HCT116 (cell line): ENCODE measurements around the gene MYLIP. TPM values are rescaled to one million over a fixed set of nuclear protein-coding genes. Genes with fewer than 3 reads are reported as not detected.

Experiments
- ATAC-seq: fragments of 200-7000 bp; cut with Tn5 transposase; 2 replicates; pipeline ENCODE4 v1.9.1; 2020; ENCODE audit warnings: mild to moderate bottlenecking, moderate library complexity
- BruUV-seq: library from RNA; stranded (reverse); fragments of 400-500 nt; replicated peaks from 2 replicates; lab custom pipeline; 2021; lab: Mats Ljungman, UMichigan
- CTCF ChIA-PET: fragments of 300-600 bp; sonication (Branson Sonifier 250); formaldehyde crosslinking; loops from one replicate; lab custom pipeline; 2021; ENCODE audit warnings: antibody characterized with exemption; lab: Charles Lee
- POLR2A ChIA-PET: fragments of 300-600, 350-600 bp; sonication (Branson Sonifier 250); formaldehyde crosslinking; loops from one replicate; lab custom pipeline; 2021; ENCODE audit warnings: antibody characterized with exemption; lab: Charles Lee
- RAD21 ChIA-PET, 2 experiments: fragments of 300-600 bp; sonication (Branson Sonifier 250); formaldehyde crosslinking; loops; one replicate each; lab custom pipeline; 2023; ENCODE audit warnings: low total read pairs in 2 of 2; ENCODE audit not compliant: uncharacterized antibody in 2 of 2, unreplicated experiment in 2 of 2, low non-redundant PET in 1 of 2; lab: Charles Lee
- DNase-seq: peaks from one replicate; pipeline ENCODE4 v3.0.0-alpha.2; 2010; ENCODE audit warnings: low read depth, low spot score
- H2AFZ ChIP-seq: fragments of 200-600 bp; shearing (Covaris generic), sonication (generic); 2 replicates; pipeline ENCODE4 v1.6.1; 2017; ENCODE audit warnings: low read depth, mixed run types, mixed read lengths, antibody characterized with exemption, low read length; ENCODE audit not compliant: poor library complexity, severe bottlenecking
- H3K27ac ChIP-seq: 2 replicates; pipeline ENCODE4 v1.5.1; 2012; ENCODE audit warnings: low read depth, low read length
- H3K27me3 ChIP-seq: fragments of 200-600 bp; sonication (generic); 2 replicates; pipeline ENCODE4 v1.6.1; 2016; ENCODE audit warnings: mixed run types, low read length, mixed read lengths; ENCODE audit not compliant: insufficient read depth
- H3K36me3 ChIP-seq, 2 experiments: fragments of 200-500 bp in 1 of 2; fragments of 200-600 bp in 1 of 2; sonication (Bioruptor generic) in 1 of 2; sonication (generic) in 1 of 2; 2 replicates each; pipeline versions ENCODE4 v1.5.1 to v1.6.1; 2014 to 2016; ENCODE audit warnings: low read length in 2 of 2, inconsistent platforms in 1 of 2, mixed read lengths in 1 of 2, mixed run types in 1 of 2; ENCODE audit not compliant: insufficient read depth in 2 of 2, control insufficient read depth in 1 of 2
- H3K4me1 ChIP-seq, 2 experiments: fragments of 200-600 bp in 1 of 2; sonication (generic) in 1 of 2; 2 replicates each; pipeline versions ENCODE4 v1.5.1 to v1.6.1; 2012 to 2017; ENCODE audit warnings: low read length in 2 of 2, inconsistent platforms in 1 of 2, mild to moderate bottlenecking in 1 of 2, mixed read lengths in 1 of 2, mixed run types in 1 of 2, moderate library complexity in 1 of 2; ENCODE audit not compliant: insufficient read depth in 2 of 2, control insufficient read depth in 1 of 2
- H3K4me2 ChIP-seq: fragments of 200-600 bp; sonication (generic); 2 replicates; pipeline ENCODE4 v1.6.1; 2017; ENCODE audit warnings: mixed run types, low read length, mixed read lengths
- H3K4me3 ChIP-seq, 2 experiments: fragments of 200-600 bp in 1 of 2; sonication (generic) in 1 of 2; replicated peaks in 1 of 2; 2 replicates each; pipeline ENCODE4 v1.5.1; 2011 to 2016; ENCODE audit warnings: low read length in 2 of 2, control low read depth in 1 of 2, low read depth in 1 of 2, mild to moderate bottlenecking in 1 of 2, mixed read lengths in 1 of 2, mixed run types in 1 of 2
- H3K79me2 ChIP-seq: fragments of 200-600 bp; sonication (generic); 2 replicates; pipeline ENCODE4 v1.6.1; 2017; ENCODE audit warnings: mild to moderate bottlenecking, mixed run types, low read length, moderate library complexity, mixed read lengths; ENCODE audit not compliant: insufficient read depth
- H3K9ac ChIP-seq: fragments of 200-600 bp; sonication (generic); 2 replicates; pipeline ENCODE4 v1.6.1; 2016; ENCODE audit warnings: low read length, mixed read lengths
- H3K9me2 ChIP-seq: fragments of 200-600 bp; sonication (generic), shearing (Covaris generic); 2 replicates; pipeline ENCODE4 v1.6.1; 2017; ENCODE audit warnings: mixed run types, mild to moderate bottlenecking, moderate library complexity; ENCODE audit not compliant: insufficient read depth
- H3K9me3 ChIP-seq, 2 experiments: fragments of 200-500 bp in 1 of 2; fragments of 200-600 bp in 1 of 2; sonication (Bioruptor generic) in 1 of 2; sonication (generic) in 1 of 2; 2 replicates each; pipeline ENCODE4 v1.6.1; 2014 to 2017; ENCODE audit warnings: low read length in 2 of 2, mixed read lengths in 2 of 2, inconsistent platforms in 1 of 2, low read depth in 1 of 2, mild to moderate bottlenecking in 1 of 2, mixed run types in 1 of 2, moderate library complexity in 1 of 2; ENCODE audit not compliant: control insufficient read depth in 1 of 2, insufficient read depth in 1 of 2
- H4K20me1 ChIP-seq: fragments of 200-600 bp; sonication (generic), shearing (Covaris generic); 2 replicates; pipeline ENCODE4 v1.6.1; 2017; ENCODE audit warnings: mixed run types, mild to moderate bottlenecking, moderate library complexity; ENCODE audit not compliant: insufficient read depth
- EGR1 ChIP-seq: IDR thresholded peaks from 2 replicates; pipeline ENCODE4 v1.6.1; 2012; ENCODE audit warnings: low read depth
- ELF1 ChIP-seq: IDR thresholded peaks from 2 replicates; pipeline ENCODE4 v1.6.1; 2012; ENCODE audit warnings: low read depth, borderline replicate concordance
- FOSL1 ChIP-seq: IDR thresholded peaks from 2 replicates; pipeline ENCODE4 v1.6.1; 2012; ENCODE audit warnings: low read depth
- SRF ChIP-seq: IDR thresholded peaks from 2 replicates; pipeline ENCODE4 v1.6.1; 2012; ENCODE audit warnings: low read depth
- ZNF274 ChIP-seq: fragments of 200-500 bp; sonication (Bioruptor generic); IDR thresholded peaks from 2 replicates; pipeline ENCODE4 v1.6.1; 2014; ENCODE audit warnings: mild to moderate bottlenecking, low read depth, low read length, inconsistent platforms
- intact Hi-C: fragments of 100-400 bp; cut with micrococcal nuclease; formaldehyde crosslinking; loops from 2 replicates; pipeline ENCODE4 v1.10.0; 2022
- total RNA-seq: library from RNA; stranded (reverse); gene quantifications from one replicate; pipeline ENCODE4 v1.2.1, GENCODE V29; 2021; ENCODE audit not compliant: unreplicated experiment
- TF ChIP-seq, protein P1 (sequence below): IDR thresholded peaks from 2 replicates; pipeline ENCODE4 v1.6.1; 2012
- TF ChIP-seq, protein P2 (sequence below): IDR thresholded peaks from 2 replicates; pipeline ENCODE4 v1.6.1; 2012
- TF ChIP-seq, protein P3 (sequence below), 3 experiments: fragments of 200-600 bp in 1 of 3; sonication (generic) in 1 of 3; IDR thresholded peaks in 2 of 3; conservative IDR thresholded peaks in 1 of 3; 2 replicates each; pipeline ENCODE4 v1.5.1; 2012 to 2017; ENCODE audit warnings: low read depth in 2 of 3, low read length in 2 of 3, antibody characterized with exemption in 1 of 3, borderline replicate concordance in 1 of 3, control low read depth in 1 of 3, mild to moderate bottlenecking in 1 of 3, mixed read lengths in 1 of 3, mixed run types in 1 of 3, moderate library complexity in 1 of 3; ENCODE audit not compliant: insufficient read depth in 1 of 3
- TF ChIP-seq, protein P4 (sequence below): IDR thresholded peaks from 2 replicates; pipeline ENCODE4 v1.6.1; 2011; ENCODE audit warnings: mild to moderate bottlenecking, low read length, moderate library complexity; ENCODE audit not compliant: insufficient replicate concordance; ENCODE audit errors: extremely low read depth

Gene MYLIP
- total RNA-seq, 1 experiment from 2014 or later = 10.6 TPM

DNA sequence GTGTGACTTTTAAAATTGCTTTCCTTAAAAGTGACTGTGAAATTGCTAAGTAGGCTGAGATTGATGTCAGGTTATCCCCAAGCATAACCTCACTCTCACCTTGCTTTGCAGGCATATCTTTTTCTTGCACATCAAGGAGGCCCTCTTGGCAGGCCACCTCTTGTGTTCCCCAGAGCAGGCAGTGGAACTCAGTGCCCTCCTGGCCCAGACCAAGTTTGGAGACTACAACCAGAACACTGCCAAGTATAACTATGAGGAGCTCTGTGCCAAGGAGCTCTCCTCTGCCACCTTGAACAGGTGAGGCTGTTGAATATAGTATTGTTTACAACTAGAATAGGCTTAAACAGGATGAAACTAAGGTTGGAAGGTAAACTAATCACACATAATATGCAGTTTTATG, 12.6 kb downstream of the MYLIP start:
- Histone ChIP-seq H3K4me1 (peaks cover 8 to 13% of the 10 kb centered on the region in 2 experiments), H3K4me3 (no peak overlapping the region), H3K9me3 (no peaks in the 10 kb centered on the region), H4K20me1 (no peaks in the 10 kb centered on the region; the same call in 1 of the 2 replicates), H2AFZ (no peak overlapping the region), H3K79me2 (peaks cover 19% of the 10 kb centered on the region), H3K27me3 (no peaks in the 10 kb centered on the region), H3K9me2 (no peaks in the 10 kb centered on the region), H3K9ac (no peak overlapping the region), H3K27ac (no peak overlapping the region), H3K36me3 (peaks cover 22 to 43% of the 10 kb centered on the region in 2 experiments), H3K4me2 (no peak overlapping the region)
- CTCF ChIA-PET = no interaction called here
- no TSS peak for BruUV-seq
- POLR2A ChIA-PET = interaction anchor here (1.0 kb wide), 1 partner anchor 10 kb away, joined by 3 read pairs; no protein-coding TSS in a partner anchor
- intact Hi-C loops = no loop called here
- RAD21 ChIA-PET = no interaction called here
- ATAC-seq (no peak), DNase-seq (no peak)
- no peak for TF ChIP-seq ZNF274
- no peak for TF ChIP-seq ELF1
- TF ChIP-seq, protein P1, sequence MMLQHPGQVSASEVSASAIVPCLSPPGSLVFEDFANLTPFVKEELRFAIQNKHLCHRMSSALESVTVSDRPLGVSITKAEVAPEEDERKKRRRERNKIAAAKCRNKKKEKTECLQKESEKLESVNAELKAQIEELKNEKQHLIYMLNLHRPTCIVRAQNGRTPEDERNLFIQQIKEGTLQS = no peak
- no peak for TF ChIP-seq EGR1
- TF ChIP-seq, protein P2, sequence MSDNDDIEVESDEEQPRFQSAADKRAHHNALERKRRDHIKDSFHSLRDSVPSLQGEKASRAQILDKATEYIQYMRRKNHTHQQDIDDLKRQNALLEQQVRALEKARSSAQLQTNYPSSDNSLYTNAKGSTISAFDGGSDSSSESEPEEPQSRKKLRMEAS = no peak
- TF ChIP-seq, protein P3, sequence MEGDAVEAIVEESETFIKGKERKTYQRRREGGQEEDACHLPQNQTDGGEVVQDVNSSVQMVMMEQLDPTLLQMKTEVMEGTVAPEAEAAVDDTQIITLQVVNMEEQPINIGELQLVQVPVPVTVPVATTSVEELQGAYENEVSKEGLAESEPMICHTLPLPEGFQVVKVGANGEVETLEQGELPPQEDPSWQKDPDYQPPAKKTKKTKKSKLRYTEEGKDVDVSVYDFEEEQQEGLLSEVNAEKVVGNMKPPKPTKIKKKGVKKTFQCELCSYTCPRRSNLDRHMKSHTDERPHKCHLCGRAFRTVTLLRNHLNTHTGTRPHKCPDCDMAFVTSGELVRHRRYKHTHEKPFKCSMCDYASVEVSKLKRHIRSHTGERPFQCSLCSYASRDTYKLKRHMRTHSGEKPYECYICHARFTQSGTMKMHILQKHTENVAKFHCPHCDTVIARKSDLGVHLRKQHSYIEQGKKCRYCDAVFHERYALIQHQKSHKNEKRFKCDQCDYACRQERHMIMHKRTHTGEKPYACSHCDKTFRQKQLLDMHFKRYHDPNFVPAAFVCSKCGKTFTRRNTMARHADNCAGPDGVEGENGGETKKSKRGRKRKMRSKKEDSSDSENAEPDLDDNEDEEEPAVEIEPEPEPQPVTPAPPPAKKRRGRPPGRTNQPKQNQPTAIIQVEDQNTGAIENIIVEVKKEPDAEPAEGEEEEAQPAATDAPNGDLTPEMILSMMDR (IDR thresholded peaks at IDR 0.05 in 2 of 3, conservative IDR thresholded peaks at IDR 0.05 in 1 of 3; ENCODE audit: borderline replicate concordance in 1 of 3, insufficient read depth in 1 of 3, low read depth in 2 of 3, low read length in 2 of 3) = no peak
- TF ChIP-seq FOSL1 = no peak
- no peak for TF ChIP-seq SRF
- TF ChIP-seq, protein P4, sequence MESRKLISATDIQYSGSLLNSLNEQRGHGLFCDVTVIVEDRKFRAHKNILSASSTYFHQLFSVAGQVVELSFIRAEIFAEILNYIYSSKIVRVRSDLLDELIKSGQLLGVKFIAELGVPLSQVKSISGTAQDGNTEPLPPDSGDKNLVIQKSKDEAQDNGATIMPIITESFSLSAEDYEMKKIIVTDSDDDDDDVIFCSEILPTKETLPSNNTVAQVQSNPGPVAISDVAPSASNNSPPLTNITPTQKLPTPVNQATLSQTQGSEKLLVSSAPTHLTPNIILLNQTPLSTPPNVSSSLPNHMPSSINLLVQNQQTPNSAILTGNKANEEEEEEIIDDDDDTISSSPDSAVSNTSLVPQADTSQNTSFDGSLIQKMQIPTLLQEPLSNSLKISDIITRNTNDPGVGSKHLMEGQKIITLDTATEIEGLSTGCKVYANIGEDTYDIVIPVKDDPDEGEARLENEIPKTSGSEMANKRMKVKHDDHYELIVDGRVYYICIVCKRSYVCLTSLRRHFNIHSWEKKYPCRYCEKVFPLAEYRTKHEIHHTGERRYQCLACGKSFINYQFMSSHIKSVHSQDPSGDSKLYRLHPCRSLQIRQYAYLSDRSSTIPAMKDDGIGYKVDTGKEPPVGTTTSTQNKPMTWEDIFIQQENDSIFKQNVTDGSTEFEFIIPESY = no peak
